Dermis microvascular lymphatic vessel endothelial cell (primary cell): Measurements from ENCODE around the gene SHF. TPM values are rescaled to one million over a fixed set of nuclear protein-coding genes. Genes with fewer than 3 reads are reported as not detected.
"Not testable (repeated sequence)": the region's sequence is repeated elsewhere in the genome, so short reads cannot be mapped to it uniquely, and the experiment has no call there.

ENCODE experiments used
- DNase-seq, 2 donors: peaks; one replicate each; pipeline versions ENCODE4 v3.0.0 to v3.0.0-alpha.2; 2010; ENCODE audit warnings: low read depth in 2 of 2
- total RNA-seq: library from RNA; depleted of rRNA; stranded (reverse); fragments of >200 nt; gene quantifications from 2 replicates; pipeline ENCODE4 v1.2.1, GENCODE V29; 2014

Gene SHF
- total RNA-seq, 1 donor from 2014 or later = 3.1 TPM

GRCh38 chr15:45147606-45148005 lies 40.2 kb downstream of the SHF start:
- no peak for DNase-seq

DNA sequence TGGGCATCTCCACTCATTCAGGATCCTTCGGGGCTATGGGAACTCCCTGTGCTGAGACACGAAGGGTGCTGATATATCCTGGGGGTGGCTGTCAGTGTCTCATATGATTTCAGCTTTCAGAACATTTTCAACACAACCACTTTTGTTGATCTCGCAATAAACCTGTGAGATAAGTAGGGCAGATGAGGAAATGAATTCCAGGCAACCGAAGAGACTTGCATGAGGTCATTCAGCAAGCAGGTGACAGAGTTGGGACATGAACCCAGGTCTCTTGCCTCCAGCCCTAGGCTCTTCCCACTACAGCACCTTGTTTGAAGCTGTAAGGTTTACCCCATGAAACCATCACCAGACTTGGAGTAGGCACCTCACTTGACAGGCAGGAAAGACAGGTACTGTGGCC lies 41.4 kb downstream of the SHF start:
- DNase-seq = no peak

GRCh38 chr15:45144775-45145174 lies 43.0 kb downstream of the SHF start:
- DNase-seq = no peak

DNA sequence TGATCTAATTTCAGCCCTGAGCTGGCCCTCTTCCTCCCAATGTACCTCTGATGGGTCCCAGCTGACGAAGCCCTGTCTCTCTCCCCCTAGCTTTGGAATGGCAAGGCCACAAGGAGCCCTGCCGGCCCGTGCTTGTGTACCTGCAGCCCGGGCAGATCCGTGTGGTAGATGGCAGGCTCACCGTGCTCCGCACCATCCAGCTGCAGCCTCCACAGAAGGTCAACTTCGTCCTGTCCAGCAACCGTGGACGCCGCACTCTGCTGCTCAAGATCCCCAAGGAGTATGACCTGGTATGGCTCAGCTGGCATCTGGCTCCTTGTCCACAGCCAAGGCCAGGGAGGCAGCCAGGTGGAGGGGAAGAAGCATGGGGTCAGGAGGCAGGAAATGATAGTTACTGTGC lies 43.8 kb downstream of the SHF start:
- no peak for DNase-seq

- no peak for DNase-seq
These were observed 44.7 kb downstream of the SHF start for GRCh38 chr15:45143056-45143455.

GRCh38 chr15:45141386-45141785 lies 46.4 kb downstream of the SHF start:
- DNase-seq = no peak

DNA sequence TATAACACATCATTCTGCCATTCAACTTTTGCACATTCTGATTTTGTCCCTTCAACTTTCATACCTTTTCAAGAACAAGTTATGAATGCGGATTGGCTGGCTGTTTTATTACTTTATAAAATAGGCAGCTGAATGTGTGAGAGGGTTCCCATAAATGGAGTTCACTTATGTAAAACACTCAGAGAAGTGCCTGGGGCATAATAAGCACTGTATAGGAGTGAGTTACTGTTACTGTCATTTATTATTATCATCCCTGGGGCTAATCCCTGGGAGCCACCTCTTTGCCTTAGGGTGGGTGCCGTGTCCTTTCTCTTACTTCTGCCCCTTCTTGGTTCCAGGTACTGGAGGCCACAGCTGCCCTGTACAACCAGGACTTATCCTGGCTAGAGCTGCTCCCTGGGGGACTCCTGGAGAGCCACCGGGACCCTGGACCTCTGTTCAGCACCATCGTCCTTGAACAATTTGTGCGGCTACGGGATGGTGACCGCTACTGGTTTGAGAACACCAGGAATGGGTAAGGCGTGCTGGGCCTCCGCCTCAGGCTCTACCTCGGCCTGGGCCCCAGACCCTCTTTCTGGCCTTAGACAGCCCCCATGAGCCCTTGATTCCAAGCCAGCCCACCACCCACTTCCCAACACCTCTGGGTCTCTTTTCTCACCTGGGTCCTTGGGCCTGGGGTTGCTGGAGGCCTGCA lies 47.1 kb downstream of the SHF start:
- no peak for DNase-seq

DNA sequence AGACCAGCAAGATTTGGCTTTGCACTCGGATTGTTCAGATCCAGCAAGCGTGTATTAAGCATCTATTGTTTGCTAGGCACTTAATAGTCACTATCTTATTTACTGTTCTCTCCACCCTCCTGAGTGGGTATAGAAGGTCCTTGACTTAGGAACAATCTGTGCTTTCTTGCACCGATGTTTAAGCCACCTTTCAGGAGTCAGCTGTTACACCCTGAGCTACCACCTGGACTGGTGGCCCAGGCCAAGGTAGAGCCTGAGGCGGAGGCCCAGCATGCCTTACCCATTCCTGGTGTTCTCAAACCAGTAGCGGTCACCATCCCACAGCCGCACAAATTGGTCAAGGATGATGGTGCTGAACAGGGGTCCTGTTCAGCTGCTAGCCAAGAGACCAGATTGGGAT lies 48.0 kb downstream of the SHF start:
- DNase-seq = no peak

GRCh38 chr15:45138814-45139765 lies 48.7 kb downstream of the SHF start:
- DNase-seq = no peak

- no peak for DNase-seq
These were observed 50.1 kb downstream of the SHF start for GRCh38 chr15:45137703-45138102.

- DNase-seq = no peak
These were observed 51.4 kb downstream of the SHF start for GRCh38 chr15:45136378-45136764.

DNA sequence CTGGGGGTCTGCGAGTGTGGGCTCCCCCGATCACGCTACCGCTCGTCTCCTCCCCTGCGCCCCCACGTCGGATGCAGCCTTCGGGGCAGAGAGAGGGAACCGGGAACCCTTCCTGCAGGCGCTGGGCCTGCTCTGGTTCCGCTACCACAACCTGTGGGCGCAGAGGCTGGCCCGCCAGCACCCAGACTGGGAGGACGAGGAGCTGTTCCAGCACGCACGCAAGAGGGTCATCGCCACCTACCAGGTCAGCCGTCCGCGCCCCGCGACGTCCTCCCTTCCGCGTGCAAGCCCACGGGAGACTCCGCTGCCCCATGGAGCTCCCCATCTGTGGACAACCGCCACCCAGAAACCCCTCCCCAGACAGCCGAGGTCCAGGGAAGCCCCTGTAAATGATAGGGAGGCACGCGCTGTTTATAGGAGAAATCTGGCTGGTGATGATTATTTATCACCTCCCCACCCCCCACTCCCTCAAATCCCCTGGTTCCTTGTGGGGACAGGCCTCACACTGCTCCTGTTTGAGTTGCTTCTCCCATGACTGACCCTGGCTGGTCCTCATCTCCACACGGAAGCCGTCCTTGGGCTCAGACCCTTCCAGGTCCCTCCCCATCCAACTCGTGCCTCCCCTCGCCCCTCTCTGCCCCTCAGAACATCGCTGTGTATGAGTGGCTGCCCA lies 51.9 kb downstream of the SHF start:
- not testable (repeated sequence) for DNase-seq

GRCh38 chr15:45134682-45135604 lies 52.8 kb downstream of the SHF start:
- no peak for DNase-seq

DNA sequence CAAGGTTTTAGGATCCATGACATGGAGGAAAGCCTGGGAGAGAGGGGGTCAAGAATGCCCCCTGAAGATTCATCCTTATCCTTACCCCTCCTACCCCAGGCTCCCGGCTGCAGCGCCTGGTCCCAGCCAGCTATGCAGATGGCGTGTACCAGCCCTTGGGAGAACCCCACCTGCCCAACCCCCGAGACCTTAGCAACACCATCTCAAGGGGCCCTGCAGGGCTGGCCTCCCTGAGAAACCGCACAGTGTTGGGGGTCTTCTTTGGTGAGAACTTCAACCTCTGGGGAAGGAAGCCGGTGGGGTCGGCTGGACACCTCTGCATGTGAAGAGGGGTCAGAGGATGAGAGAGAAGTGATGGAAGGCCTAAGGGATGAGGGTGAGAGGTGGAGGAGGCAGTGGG lies 53.7 kb downstream of the SHF start:
- DNase-seq = no peak

- no peak for DNase-seq
These were observed 54.2 kb downstream of the SHF start for GRCh38 chr15:45133561-45133920.

GRCh38 chr15:45132844-45133560 lies 54.8 kb downstream of the SHF start:
- DNase-seq = no peak

DNA sequence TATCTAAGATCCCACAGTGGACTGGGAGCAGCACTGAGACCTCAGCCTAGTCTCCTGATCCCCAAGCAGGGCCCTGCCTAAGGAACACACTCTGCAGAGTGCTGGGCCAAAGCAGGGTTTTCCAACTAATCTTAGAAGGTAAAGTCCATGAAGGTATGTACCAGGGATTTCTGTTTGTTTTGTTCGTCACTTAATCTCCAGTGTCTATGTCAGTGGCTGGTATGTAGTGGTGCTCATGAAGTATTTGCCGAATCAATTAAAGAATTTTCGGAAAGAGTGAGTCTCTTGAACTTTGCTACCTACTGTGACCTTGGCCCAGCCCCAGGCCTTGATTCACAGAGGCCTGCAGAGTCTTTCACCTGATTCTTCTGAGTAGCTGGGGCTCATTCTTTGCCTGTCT lies 56.3 kb downstream of the SHF start:
- DNase-seq = no peak

- no peak for DNase-seq
These were observed 57.3 kb downstream of the SHF start for GRCh38 chr15:45130291-45131000.

DNA sequence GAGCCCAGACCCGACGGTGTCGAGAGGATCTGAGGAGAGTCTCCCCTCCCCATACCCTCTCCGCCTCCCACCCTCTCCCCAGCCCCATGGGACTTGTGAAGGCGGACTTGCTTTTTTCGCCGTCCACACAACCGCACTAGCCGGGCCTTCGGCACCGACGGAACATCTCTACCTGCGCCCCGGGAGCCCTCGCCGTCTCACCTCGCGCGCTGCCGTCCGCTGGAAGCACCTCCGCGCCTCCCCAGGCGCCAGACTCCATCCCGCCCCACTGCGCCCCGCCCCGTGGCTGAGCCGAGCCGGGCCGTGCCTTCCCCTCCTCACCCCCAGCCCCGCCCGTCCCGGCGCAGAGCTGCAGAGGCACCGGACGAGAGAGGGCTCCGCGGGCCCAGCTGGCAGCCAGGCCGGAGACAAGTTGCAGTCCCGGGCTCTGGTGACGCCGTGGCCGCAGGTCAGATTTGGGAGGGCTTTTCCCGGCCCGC lies 58.1 kb downstream of the SHF start, which contains the start of the genes DUOX1 and DUOXA1:
Gene DUOX1, plus strand, starts transcription at position 344 of the 479 bp plus-strand sequence. CDS start 1,973 bp downstream, outside the sequence.
Gene DUOXA1, minus strand, starts transcription at position 229 of the 479 bp plus-strand sequence. CDS start 6,865 bp downstream, outside the sequence.
- no peak for DNase-seq
